SU-DHL-6 (cell line): Measurements from ENCODE around the gene KDM6A.
"Not testable (repeated sequence)": the region's sequence is repeated elsewhere in the genome, so short reads cannot be mapped to it uniquely, and the experiment has no call there.

ENCODE experiments used
- H2AFZ ChIP-seq: fragments of 200-600 bp; sonication (generic); 2 replicates; pipeline ENCODE4 v1.6.1; 2014; ENCODE audit warnings: low read depth, mild to moderate bottlenecking, moderate library complexity, mixed read lengths, antibody characterized with exemption, low read length; ENCODE audit not compliant: severe bottlenecking
- H3F3A ChIP-seq: fragments of 200-600 bp; shearing (Covaris generic); 2 replicates; pipeline ENCODE4 v1.6.0; 2016; ENCODE audit warnings: antibody characterized with exemption, mild to moderate bottlenecking; ENCODE audit not compliant: insufficient read depth
- H3K27ac ChIP-seq: fragments of 200-600 bp; sonication (generic); 2 replicates; pipeline ENCODE4 v1.5.1; 2016; ENCODE audit warnings: low read depth, mild to moderate bottlenecking, low read length, moderate library complexity, mixed read lengths
- H3K27me3 ChIP-seq: fragments of 200-600 bp; sonication (generic), shearing (Covaris generic); 2 replicates; pipeline ENCODE4 v1.6.0; 2014; ENCODE audit warnings: mild to moderate bottlenecking, low read length
- H3K36me3 ChIP-seq: fragments of 200-600 bp; sonication (generic); 2 replicates; pipeline ENCODE4 v1.6.1; 2014; ENCODE audit warnings: mild to moderate bottlenecking, low read length, mixed read lengths
- H3K4me2 ChIP-seq: fragments of 300-600, 200-600 bp; shearing (Covaris generic), sonication (generic); 2 replicates; pipeline ENCODE4 v1.6.0; 2014; ENCODE audit warnings: low read length, low read depth, mild to moderate bottlenecking; ENCODE audit not compliant: poor library complexity, severe bottlenecking
- H3K4me3 ChIP-seq: fragments of 200-600 bp; sonication (generic); 2 replicates; pipeline ENCODE4 v1.5.1; 2014; ENCODE audit warnings: antibody characterized with exemption, low read length, mild to moderate bottlenecking, mixed read lengths; ENCODE audit not compliant: insufficient read depth, poor library complexity, severe bottlenecking
- H3K79me2 ChIP-seq: fragments of 200-600 bp; sonication (generic); 2 replicates; pipeline ENCODE4 v1.6.1; 2014; ENCODE audit warnings: mild to moderate bottlenecking, low read length, moderate library complexity; ENCODE audit not compliant: insufficient read depth
- H3K9ac ChIP-seq: fragments of 200-600 bp; sonication (generic); 2 replicates; pipeline ENCODE4 v1.7.0; 2014; ENCODE audit warnings: mild to moderate bottlenecking, low read length
- H3K9me2 ChIP-seq: fragments of 200-600 bp; sonication (generic); replicated peaks from 2 replicates; pipeline ENCODE4 v1.6.1; 2014; ENCODE audit warnings: low read length; ENCODE audit not compliant: insufficient read depth
- H3K9me3 ChIP-seq: fragments of 200-600 bp; sonication (generic); 2 replicates; pipeline ENCODE4 v1.6.1; 2014; ENCODE audit warnings: low read length, mixed read lengths; ENCODE audit not compliant: insufficient read depth
- H4K20me1 ChIP-seq: fragments of 200-600 bp; sonication (generic); 2 replicates; pipeline ENCODE4 v1.6.1; 2014; ENCODE audit warnings: low read depth, mild to moderate bottlenecking, antibody characterized with exemption, low read length, moderate library complexity, mixed read lengths
- EZH2phosphoT487 ChIP-seq: fragments of 200-600 bp; sonication (generic), shearing (Covaris generic); conservative IDR thresholded peaks from 2 replicates; pipeline ENCODE4 v1.6.1; 2018; ENCODE audit warnings: mild to moderate bottlenecking, antibody characterized with exemption, low read length, moderate library complexity, mixed read lengths
- TF ChIP-seq, protein P1 (sequence below): fragments of 200-600 bp; sonication (generic); IDR thresholded peaks from one replicate; pipeline ENCODE4 v1.5.1; 2017; ENCODE audit warnings: antibody characterized with exemption, mild to moderate bottlenecking, low read length, moderate library complexity; ENCODE audit not compliant: insufficient read depth, poor library complexity, severe bottlenecking

KDM6A gene

DNA sequence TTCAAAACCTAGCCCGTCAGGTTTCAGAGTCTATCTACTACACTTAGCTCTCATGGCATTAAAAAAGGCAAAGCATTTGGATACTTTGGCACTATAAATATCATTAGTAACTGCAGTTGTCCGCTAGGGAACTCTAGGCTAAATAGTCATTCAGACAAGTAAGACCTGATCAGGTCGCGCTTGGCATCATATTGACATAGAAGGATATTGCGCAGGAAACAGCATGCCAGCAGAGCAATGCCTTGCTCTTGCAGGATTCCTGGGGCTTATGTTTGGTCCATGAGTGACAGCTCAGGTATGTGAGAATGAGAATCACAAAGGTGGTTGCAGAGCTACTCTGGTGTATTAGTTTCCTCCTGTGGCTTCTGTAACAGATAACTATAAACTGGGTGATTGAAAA lies 62.7 kb downstream of the KDM6A start:
- Histone ChIP-seq H3K27ac (no peak overlapping the region), H3K4me2 (no peak overlapping the region), H3K9me3 (no peaks in the 10 kb centered on the region), H3F3A (no peaks in the 10 kb centered on the region), H3K9ac (no peak overlapping the region), H3K36me3 (no peaks in the 10 kb centered on the region), H3K9me2 (no peaks in the 10 kb centered on the region), H2AFZ (no peak overlapping the region), H3K4me3 (no peak overlapping the region), H3K79me2 (peaks cover 95% of the 10 kb centered on the region), H3K27me3 (no peaks in the 10 kb centered on the region), H4K20me1 (no peaks in the 10 kb centered on the region)
- TF ChIP-seq, protein P1, sequence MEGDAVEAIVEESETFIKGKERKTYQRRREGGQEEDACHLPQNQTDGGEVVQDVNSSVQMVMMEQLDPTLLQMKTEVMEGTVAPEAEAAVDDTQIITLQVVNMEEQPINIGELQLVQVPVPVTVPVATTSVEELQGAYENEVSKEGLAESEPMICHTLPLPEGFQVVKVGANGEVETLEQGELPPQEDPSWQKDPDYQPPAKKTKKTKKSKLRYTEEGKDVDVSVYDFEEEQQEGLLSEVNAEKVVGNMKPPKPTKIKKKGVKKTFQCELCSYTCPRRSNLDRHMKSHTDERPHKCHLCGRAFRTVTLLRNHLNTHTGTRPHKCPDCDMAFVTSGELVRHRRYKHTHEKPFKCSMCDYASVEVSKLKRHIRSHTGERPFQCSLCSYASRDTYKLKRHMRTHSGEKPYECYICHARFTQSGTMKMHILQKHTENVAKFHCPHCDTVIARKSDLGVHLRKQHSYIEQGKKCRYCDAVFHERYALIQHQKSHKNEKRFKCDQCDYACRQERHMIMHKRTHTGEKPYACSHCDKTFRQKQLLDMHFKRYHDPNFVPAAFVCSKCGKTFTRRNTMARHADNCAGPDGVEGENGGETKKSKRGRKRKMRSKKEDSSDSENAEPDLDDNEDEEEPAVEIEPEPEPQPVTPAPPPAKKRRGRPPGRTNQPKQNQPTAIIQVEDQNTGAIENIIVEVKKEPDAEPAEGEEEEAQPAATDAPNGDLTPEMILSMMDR = no peak

DNA sequence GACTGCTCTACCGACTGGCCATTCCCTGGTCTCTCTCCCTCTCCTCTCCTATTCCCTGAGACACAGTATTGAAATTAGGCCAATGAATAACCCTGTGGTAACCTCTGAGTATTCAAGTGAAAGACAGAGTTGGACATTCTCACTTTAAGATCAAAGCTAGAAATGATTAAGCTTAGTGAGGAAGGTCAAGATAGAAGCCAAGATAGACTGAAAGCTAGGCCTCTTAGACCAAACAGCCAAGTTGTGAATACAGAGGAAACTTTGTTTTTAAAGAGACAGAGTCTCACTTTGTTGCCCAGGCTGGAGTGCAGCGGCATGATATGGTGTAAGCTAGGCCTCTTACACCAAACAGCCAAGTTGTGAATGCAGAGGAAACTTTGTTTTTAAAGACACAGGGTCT lies 64.6 kb downstream of the KDM6A start:
- TF ChIP-seq EZH2phosphoT487 = no peak
- TF ChIP-seq, protein P1 = no peak
- no peaks in the 10 kb centered on the region for H3K9me3 ChIP-seq
- H3K36me3 ChIP-seq = no peaks in the 10 kb centered on the region
- peaks cover 87% of the 10 kb centered on the region for H3K79me2 ChIP-seq
- H4K20me1 ChIP-seq = no peaks in the 10 kb centered on the region
- no peak overlapping the region for H3K4me3 ChIP-seq
- H3K27ac ChIP-seq = no peak overlapping the region
- no peak overlapping the region for H3K9ac ChIP-seq
- no peaks in the 10 kb centered on the region for H3K9me2 ChIP-seq
- H3K4me2 ChIP-seq = no peak overlapping the region
- no peaks in the 10 kb centered on the region for H3F3A ChIP-seq
- H3K27me3 ChIP-seq = no peaks in the 10 kb centered on the region
- H2AFZ ChIP-seq = no peak overlapping the region

DNA sequence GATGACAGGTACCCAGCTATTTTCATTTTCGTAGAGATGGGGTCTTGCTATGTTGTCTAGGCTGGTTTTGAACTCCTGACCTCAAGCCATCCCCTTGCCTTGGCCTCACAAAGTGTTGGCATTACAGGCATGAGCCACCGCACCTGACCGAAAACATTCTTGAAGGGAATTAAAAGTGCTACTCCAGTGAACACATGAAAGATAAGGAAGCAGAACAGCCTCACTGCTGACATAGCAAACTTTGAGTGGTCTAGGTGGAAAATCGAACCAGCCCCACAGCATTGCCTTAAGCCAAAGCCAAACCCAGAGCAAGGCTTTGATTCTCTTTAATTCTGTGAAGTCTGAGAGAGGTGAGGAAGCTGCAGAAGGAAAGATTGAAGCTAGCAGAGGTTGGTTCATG lies 65.1 kb downstream of the KDM6A start:
- H3K9ac ChIP-seq = no peak overlapping the region
- H3K9me2 ChIP-seq = no peaks in the 10 kb centered on the region
- H3K4me3 ChIP-seq = no peak overlapping the region
- no peak overlapping the region for H3K27ac ChIP-seq
- no peak for TF ChIP-seq EZH2phosphoT487
- TF ChIP-seq, protein P1 = no peak
- H2AFZ ChIP-seq = no peak overlapping the region
- H3K9me3 ChIP-seq = no peaks in the 10 kb centered on the region
- H4K20me1 ChIP-seq = no peaks in the 10 kb centered on the region
- no peaks in the 10 kb centered on the region for H3K27me3 ChIP-seq
- no peak overlapping the region for H3K4me2 ChIP-seq
- no peaks in the 10 kb centered on the region for H3F3A ChIP-seq
- peaks cover 89% of the 10 kb centered on the region for H3K79me2 ChIP-seq
- no peaks in the 10 kb centered on the region for H3K36me3 ChIP-seq

DNA sequence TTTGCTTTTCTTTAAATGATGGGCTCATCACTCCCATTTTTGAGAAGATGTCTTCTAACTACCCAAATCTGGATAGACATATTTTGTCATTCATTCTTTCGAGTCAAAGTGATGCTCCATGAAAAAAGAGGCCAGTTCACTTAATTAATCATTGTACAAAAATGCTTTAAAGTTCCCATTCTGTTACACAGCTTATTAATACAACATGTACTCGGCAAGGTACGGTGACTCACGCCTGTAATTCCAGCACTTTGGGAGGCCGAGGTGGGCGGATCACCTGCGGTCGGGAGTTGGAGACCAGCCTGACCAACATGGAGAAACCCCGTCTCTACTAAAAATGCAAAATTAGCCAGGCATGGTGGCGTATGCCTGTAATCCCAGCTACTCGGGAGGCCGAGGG lies 67.6 kb downstream of the KDM6A start:
- H3K79me2 ChIP-seq = peaks cover 84% of the 10 kb centered on the region
- not testable (repeated sequence) for H3F3A ChIP-seq, H3K4me3 ChIP-seq, H2AFZ ChIP-seq, H3K27me3 ChIP-seq, H3K4me2 ChIP-seq, H3K27ac ChIP-seq, H4K20me1 ChIP-seq, H3K9ac ChIP-seq, H3K9me2 ChIP-seq, H3K36me3 ChIP-seq, H3K9me3 ChIP-seq
